ENCODE measurements around the gene BTNL9. TPM values are rescaled to one million over a fixed set of nuclear protein-coding genes. Genes with fewer than 3 reads are reported as not detected.
"Not testable (repeated sequence)": the region's sequence is repeated elsewhere in the genome, so short reads cannot be mapped to it uniquely, and the experiment has no call there.

BTNL9 gene
- total RNA-seq (1 to 10 TPM in 1 of 2 donors, not detected in 1; 1.8 TPM), total RNA-seq (0 reads per million in 2 donors)

DNA sequence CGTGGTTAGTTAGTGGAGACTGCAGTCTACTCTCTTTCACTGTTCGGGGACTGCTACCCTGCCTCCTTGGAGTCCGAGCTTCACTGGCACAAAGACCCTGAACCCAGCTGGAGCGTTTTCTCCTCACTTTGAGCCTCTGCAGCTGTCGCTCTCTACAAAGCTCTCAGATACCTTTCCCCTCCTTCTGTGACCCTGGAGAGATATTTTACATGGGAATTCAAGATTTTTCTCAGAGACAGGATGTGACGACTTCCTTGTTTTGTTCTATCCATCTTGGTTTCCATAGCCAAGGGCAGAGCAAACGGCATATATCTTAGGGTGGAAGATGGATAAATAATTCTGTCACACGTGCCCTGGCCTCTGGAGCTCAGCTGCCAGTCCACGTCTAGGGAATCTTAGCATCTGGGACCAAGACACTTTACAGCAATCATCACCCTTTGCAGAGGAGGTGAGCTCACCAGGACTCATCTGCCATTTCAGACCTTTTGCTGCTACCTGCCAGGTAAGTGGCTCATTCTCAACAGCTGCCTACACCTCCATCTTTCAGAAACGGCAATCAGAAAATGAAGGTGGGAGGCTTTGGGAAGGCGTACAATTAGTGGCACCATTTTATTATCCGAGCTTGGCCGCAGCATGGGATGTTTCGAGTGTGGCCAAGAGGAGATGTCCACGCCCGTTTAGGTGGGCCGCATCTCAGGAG lies at the start of gene BTNL9:
Gene BTNL9 (plus strand): TSS at position 336 of the 700 bp plus-strand sequence. CDS start 5,224 bp downstream, outside the sequence.
- DNase-seq (no peak), ATAC-seq (no peak)
- peaks cover 6% of the 10 kb centered on the region for H3K4me1 Mint-ChIP-seq
- no peak within 1 kb of the TSS for H3K4me3 Mint-ChIP-seq
- peaks cover 3% of the 10 kb centered on the region for H3K36me3 Mint-ChIP-seq (ENCODE audit: low read depth)
- H3K9me3 ChIP-seq (ENCODE audit: control insufficient read depth, low read length, poor library complexity, severe bottlenecking): no peaks in the 10 kb centered on the region
- peaks cover 68% of the 10 kb centered on the region for H3K27me3 Mint-ChIP-seq
- H3K27ac Mint-ChIP-seq: no peak within 1 kb of the TSS

DNA sequence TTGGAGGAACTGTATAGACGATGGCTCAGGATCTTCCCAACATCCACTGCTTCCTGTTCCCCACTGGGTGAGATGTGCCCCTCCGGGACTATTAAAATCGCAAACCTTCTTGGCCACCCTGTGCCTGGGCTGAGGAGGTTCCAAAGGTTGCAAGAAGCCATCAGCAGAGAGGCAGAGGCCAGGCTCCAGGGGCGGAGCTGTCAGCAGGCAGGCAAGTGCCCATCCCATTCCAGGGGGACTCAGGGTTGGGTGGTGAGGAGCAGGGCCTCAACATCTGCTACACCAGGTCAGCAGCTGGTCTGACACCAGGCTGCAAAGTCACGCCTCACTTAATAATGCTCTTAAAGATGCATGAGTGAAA lies 49.2 kb upstream of the BTNL9 start:
- H3K27me3 Mint-ChIP-seq: peaks cover 59% of the 10 kb centered on the region
- H3K9me3 ChIP-seq (ENCODE audit: control insufficient read depth, low read length, poor library complexity, severe bottlenecking): no peaks in the 10 kb centered on the region
- ATAC-seq (no peak), DNase-seq (no peak)
- no peak overlapping the region for H3K4me3 Mint-ChIP-seq
- peaks cover 3% of the 10 kb centered on the region for H3K36me3 Mint-ChIP-seq (ENCODE audit: low read depth)
- no peak overlapping the region for H3K27ac Mint-ChIP-seq
- H3K4me1 Mint-ChIP-seq: no peaks in the 10 kb centered on the region

DNA sequence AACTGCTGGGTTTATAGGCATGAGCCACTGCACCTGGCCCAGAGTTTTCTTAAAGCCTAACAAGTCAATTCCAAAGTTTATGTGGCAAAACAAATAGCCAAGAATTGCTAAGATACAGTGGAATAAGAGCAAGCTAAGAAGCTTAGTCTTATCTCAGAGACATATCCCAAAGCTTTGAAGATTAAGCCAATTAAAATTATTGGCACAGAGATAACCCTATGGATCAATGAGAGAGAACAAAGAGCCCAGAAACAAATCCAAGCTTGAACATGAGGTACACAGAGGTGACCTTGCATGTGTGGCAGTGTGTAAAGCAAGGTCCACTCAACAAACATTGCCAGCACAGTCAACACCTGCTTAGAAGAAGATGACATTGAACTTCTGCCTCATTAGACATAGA lies 38.1 kb upstream of the BTNL9 start:
- Mint-ChIP-seq H3K27me3 (peaks cover 47% of the 10 kb centered on the region), H3K4me1 (no peaks in the 10 kb centered on the region), H3K27ac (no peak overlapping the region), H3K4me3 (no peak overlapping the region), H3K36me3 (ENCODE audit: low read depth) (peaks cover 2% of the 10 kb centered on the region)
- DNase-seq (no peak), ATAC-seq (no peak)
- H3K9me3 ChIP-seq (ENCODE audit: control insufficient read depth, low read length, poor library complexity, severe bottlenecking): no peaks in the 10 kb centered on the region

DNA sequence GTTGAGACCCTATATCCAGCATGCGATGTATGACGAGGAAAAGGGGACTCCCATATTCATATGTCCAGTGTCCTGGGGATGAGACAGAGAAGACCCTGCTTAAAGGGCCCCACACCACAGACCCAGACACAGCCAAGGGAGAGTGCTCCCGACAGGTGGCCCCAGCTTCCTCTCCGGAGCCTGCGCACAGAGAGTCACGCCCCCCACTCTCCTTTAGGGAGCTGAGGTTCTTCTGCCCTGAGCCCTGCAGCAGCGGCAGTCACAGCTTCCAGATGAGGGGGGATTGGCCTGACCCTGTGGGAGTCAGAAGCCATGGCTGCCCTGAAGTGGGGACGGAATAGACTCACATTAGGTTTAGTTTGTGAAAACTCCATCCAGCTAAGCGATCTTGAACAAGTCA lies 34.3 kb upstream of the BTNL9 start:
- Mint-ChIP-seq H3K36me3 (ENCODE audit: low read depth) (peaks cover 2% of the 10 kb centered on the region), H3K27ac (no peak overlapping the region), H3K27me3 (peaks cover 38% of the 10 kb centered on the region), H3K4me1 (no peaks in the 10 kb centered on the region), H3K4me3 (no peak overlapping the region)
- DNase-seq (no peak), ATAC-seq (no peak)
- H3K9me3 ChIP-seq (ENCODE audit: control insufficient read depth, low read length, poor library complexity, severe bottlenecking): no peaks in the 10 kb centered on the region

DNA sequence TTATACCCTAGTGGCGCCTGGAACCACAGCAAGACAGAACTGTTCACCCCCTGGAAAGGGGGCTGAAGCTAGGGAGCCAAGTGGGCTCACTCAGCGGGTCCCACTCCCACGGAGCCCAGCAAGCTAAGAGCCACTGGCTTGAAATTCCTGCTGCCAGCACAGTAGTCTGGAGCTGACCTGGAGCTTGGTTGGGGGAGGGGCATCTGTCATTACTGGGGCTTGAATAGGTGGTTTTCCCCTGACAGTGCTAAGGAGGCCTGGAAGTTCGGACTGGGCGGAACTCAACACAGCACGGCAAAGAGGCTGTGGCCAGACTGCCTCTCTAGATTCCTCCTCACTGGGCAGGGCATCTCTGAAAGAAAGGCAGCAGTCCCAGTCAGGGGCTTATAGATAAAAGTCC lies 31.9 kb upstream of the BTNL9 start:
- H3K9me3 ChIP-seq (ENCODE audit: control insufficient read depth, low read length, poor library complexity, severe bottlenecking): no peaks in the 10 kb centered on the region
- no peak for ATAC-seq
- no peak overlapping the region for H3K27ac Mint-ChIP-seq
- no peaks in the 10 kb centered on the region for H3K4me1 Mint-ChIP-seq
- no peak overlapping the region for H3K4me3 Mint-ChIP-seq
- no peak for DNase-seq
- peaks cover 2% of the 10 kb centered on the region for H3K36me3 Mint-ChIP-seq (ENCODE audit: low read depth)
- peaks cover 33% of the 10 kb centered on the region for H3K27me3 Mint-ChIP-seq

DNA sequence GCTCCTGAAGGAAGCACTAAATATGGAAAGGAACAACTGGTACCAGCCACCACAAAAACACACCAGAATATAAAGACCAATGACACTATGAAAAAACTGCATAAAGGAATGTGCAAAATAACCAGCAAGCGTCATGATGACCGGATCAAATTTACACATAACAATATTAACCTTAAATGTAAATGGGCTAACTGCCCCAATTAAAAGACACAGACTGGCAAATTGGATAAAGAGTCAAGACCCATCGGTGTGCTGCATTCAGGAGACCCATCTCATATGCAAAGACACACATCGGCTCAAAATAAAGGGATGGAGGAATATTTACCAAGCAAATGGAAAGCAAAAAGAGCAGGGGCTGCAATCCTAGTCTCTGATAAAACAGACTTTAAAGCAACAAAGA lies 30.0 kb upstream of the BTNL9 start:
- H3K27me3 Mint-ChIP-seq: peaks cover 30% of the 10 kb centered on the region
- ATAC-seq; H3K9me3 ChIP-seq (ENCODE audit: control insufficient read depth, low read length, poor library complexity, severe bottlenecking); H3K4me3 Mint-ChIP-seq; DNase-seq; H3K4me1 Mint-ChIP-seq; H3K27ac Mint-ChIP-seq; H3K36me3 Mint-ChIP-seq (ENCODE audit: low read depth): not testable (repeated sequence)

DNA sequence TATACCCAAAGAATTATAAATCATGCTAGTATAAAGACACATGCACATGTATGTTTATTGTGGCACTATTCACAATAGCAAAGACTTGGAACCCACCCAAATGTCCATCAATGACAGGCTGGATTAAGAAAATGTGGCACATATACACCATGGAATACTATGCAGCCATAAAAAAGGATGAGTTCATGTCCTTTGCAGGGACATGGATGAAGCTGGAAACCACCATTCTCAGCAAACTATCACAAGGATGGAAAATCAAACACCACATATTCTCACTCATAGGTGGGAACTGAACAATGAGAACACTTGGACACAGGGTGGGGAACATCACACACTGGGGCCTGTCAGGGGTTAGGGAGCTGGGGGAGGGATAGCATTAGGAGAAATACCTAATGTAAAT lies 25.4 kb upstream of the BTNL9 start:
- H3K4me1 Mint-ChIP-seq; H3K36me3 Mint-ChIP-seq (ENCODE audit: low read depth); ATAC-seq; H3K9me3 ChIP-seq (ENCODE audit: control insufficient read depth, low read length, poor library complexity, severe bottlenecking); H3K27ac Mint-ChIP-seq; DNase-seq; H3K4me3 Mint-ChIP-seq: not testable (repeated sequence)
- H3K27me3 Mint-ChIP-seq: peaks cover 31% of the 10 kb centered on the region

DNA sequence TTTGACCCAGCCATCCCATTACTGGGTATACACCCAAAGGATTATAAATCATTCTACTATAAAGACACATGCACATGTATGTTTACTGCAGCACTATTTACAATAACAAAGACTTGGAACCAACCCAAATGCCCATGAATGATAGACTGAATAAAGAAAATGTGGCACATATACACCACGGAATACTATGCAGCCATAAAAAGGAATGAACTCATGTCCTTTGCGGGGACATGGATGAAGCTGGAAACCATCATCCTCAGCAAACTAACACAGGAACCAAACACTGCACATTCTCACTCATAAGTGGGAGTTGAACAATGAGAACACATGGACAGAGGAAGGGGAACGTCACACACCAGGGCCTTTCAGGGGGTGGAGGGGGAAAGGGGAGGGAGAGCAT lies 22.6 kb upstream of the BTNL9 start:
- not testable (repeated sequence) for ATAC-seq; H3K36me3 Mint-ChIP-seq (ENCODE audit: low read depth); H3K27ac Mint-ChIP-seq; DNase-seq; H3K9me3 ChIP-seq (ENCODE audit: control insufficient read depth, low read length, poor library complexity, severe bottlenecking); H3K4me1 Mint-ChIP-seq; H3K4me3 Mint-ChIP-seq
- peaks cover 31% of the 10 kb centered on the region for H3K27me3 Mint-ChIP-seq

DNA sequence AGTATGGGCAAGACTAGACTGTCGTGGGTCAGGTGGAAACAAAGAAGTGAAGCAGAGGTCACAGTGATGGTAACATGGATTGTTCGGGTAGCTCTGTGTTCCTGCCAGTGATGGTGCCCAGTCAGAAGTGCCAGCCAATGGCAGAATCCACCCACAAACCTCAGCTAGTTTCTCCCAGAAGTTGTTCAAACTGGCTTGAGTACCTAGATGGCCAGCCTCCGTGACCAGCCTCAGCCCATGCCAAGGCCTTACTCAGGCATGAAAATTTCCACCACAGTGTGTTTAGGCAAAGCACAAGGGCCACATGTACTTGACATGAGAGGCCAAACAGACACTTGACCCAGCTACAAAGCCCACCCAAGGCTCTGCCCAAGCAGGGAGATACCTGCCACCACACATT lies 19.4 kb upstream of the BTNL9 start:
- Mint-ChIP-seq H3K36me3 (ENCODE audit: low read depth) (peaks cover 1% of the 10 kb centered on the region), H3K27ac (no peak overlapping the region), H3K4me3 (no peak overlapping the region), H3K4me1 (no peaks in the 10 kb centered on the region), H3K27me3 (peaks cover 41% of the 10 kb centered on the region)
- no peak for DNase-seq
- no peaks in the 10 kb centered on the region for H3K9me3 ChIP-seq (ENCODE audit: control insufficient read depth, low read length, poor library complexity, severe bottlenecking)
- no peak for ATAC-seq

DNA sequence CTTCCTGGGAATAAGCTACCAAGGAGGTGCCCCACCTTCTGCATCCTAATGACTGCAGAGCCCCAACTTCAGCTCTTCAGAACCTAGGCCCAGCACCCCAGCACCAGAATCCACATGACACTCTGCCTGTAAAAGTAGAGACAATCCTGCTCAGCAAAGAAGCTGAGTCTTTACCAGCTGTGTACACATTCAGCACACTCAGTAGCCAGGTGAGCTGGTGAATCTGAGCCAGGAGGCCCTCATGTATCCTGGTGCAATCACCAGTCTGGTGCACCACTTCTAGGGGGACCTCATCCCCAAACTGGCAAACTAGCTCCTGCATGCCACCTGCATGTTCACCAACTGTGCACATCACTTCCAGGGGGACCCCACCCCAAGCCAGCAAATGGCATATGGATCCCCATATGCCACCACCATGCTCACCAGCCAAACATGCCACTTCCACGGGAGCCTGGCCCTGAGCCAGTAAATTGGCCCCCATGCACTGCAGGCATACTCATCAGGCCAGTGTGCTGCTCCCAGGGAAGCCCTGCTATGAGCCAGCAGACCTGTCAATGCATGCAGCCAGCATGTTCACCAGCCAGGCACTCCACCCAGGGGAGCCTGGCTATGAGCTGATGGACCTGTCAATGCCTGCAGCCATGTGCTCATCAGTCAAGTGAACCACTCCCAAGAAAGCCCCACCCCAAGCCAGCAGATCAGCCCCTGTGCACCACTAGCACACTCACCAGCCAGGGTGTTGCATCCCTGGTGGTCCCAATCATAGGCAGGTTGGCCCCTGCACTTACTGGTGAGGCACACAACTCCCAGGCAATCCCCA lies 15.6 kb upstream of the BTNL9 start:
- no peak overlapping the region for H3K4me3 Mint-ChIP-seq
- H3K4me1 Mint-ChIP-seq: no peaks in the 10 kb centered on the region
- H3K27me3 Mint-ChIP-seq: peaks cover 34% of the 10 kb centered on the region

DNA sequence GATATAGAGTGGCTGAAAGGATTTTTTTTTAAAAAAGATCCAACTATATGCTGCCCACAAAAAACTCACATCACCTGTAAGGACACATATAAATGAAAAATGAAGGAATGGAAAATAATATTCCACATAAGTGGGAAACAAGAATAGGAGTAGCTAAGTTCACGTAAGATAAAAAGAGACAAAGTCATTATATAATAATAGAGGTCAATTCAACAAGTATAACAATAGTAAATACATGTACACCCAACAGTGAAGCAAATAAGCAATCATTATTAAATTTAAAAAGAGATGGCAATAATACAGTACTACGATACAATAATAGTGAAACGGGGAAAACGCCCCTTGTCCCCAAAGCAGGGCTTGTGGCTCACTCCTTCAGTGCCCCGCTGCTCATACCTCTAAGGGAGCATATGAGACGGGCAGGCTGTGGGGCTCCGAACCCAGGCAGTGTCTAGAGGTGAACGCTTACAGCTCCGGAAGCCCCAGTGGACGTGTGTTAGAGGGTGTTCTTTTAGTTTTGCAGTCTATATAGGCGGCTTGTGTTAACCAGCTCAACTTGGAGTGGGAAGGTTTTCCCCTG lies 12.5 kb upstream of the BTNL9 start:
- H3K4me3 Mint-ChIP-seq: no peak overlapping the region
- ATAC-seq (no peak), DNase-seq (no peak)
- H3K9me3 ChIP-seq (ENCODE audit: control insufficient read depth, low read length, poor library complexity, severe bottlenecking): no peaks in the 10 kb centered on the region
- H3K27ac Mint-ChIP-seq: no peak overlapping the region
- H3K27me3 Mint-ChIP-seq: peaks cover 36% of the 10 kb centered on the region
- no peaks in the 10 kb centered on the region for H3K4me1 Mint-ChIP-seq
- H3K36me3 Mint-ChIP-seq (ENCODE audit: low read depth): peaks cover 4% of the 10 kb centered on the region

More for the DNA sequence above, 15.6 kb upstream of the BTNL9 start:
- no peak for DNase-seq
- no peak for ATAC-seq
- Mint-ChIP-seq H3K36me3 (ENCODE audit: low read depth) (no peaks in the 10 kb centered on the region), H3K27ac (no peak overlapping the region)
- H3K9me3 ChIP-seq (ENCODE audit: control insufficient read depth, low read length, poor library complexity, severe bottlenecking): no peaks in the 10 kb centered on the region

DNA sequence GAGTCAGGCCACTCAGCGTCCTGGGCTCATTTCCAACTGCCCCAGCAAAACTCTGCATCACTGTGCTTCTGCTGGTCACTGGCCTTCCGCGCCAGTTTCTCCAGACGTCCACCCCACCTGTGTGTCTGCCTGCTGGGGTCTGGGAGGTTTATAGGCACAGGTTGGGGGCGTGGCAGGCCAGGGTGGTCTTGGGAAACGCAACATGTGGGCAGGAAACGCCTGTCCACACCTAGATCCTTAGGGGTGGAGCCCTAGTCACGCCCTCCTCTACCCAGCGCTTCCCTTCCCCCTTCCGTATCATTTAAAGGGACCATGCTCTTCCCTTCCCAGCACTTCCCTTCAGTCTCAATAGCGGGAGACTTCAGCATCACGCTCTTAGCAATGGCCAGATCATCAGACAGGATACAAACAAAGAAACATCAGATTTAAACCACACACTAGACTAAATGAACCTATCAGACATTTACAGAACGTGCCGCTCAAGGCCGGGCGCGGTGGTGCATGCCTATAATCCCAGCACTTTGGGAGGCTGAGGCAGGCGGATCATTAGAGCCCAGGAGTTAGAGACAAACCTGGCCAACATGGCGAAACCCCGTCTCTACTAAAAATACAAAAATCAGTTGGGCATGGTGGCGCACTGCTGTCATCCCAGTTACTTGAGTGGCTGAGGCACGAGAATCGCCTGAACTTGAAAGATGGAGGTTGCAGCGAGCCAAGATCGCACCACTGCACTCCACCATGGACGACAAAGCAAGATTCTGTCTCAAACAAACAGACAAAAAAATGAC lies 11.8 kb upstream of the BTNL9 start:
- no peak for ATAC-seq
- Mint-ChIP-seq H3K4me3 (no peak overlapping the region), H3K27me3 (peaks cover 36% of the 10 kb centered on the region), H3K4me1 (no peaks in the 10 kb centered on the region), H3K36me3 (ENCODE audit: low read depth) (peaks cover 4% of the 10 kb centered on the region), H3K27ac (no peak overlapping the region)
- H3K9me3 ChIP-seq (ENCODE audit: control insufficient read depth, low read length, poor library complexity, severe bottlenecking): no peaks in the 10 kb centered on the region
- no peak for DNase-seq

DNA sequence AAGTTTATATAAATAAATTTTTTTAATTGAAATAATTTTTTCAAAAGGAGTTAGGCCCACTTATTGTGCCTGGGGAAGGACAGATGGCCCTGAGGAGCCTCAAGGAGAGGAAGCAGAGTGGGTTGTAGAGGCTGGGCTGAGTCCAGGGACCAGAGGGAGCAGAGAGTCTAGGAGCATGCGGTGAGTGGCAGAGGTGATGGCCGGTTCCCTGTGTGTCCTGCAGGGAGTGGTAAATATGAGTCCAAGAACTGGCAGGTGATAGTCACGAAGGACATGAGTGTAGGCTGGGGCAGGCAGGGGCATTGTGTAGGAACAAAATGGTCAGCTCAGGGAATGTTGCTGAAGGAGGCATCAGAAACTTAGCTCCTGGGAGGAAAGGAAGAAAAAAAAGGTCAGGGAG lies 8.3 kb upstream of the BTNL9 start:
- H3K4me3 Mint-ChIP-seq: no peak overlapping the region

More for the DNA sequence above, 8.3 kb upstream of the BTNL9 start:
- ATAC-seq: no peak
- no peak for DNase-seq
- H3K27me3 Mint-ChIP-seq: peaks cover 29% of the 10 kb centered on the region
- peaks cover 4% of the 10 kb centered on the region for H3K36me3 Mint-ChIP-seq (ENCODE audit: low read depth)
- no peaks in the 10 kb centered on the region for H3K9me3 ChIP-seq (ENCODE audit: control insufficient read depth, low read length, poor library complexity, severe bottlenecking)
- H3K27ac Mint-ChIP-seq: no peak overlapping the region
- H3K4me1 Mint-ChIP-seq: no peaks in the 10 kb centered on the region
